Stimulated activated CD8-positive, alpha-beta memory T cell treated with anti-CD3 and anti-CD28 coated beads, Interleukin-12 subunit alpha, Interleukin-12 subunit beta, amount 100 ng/mL, for 24 hours (primary cell): ENCODE data around the gene S100A8.

Experiments
- DNase-seq: peaks from one replicate; pipeline ENCODE4 v3.0.0-alpha.2; 2020; ENCODE audit errors: extremely low read depth

S100A8 gene

GRCh38 chr1:153362187-153362775 lies 28.6 kb downstream of the S100A8 start:
- no peak for DNase-seq

GRCh38 chr1:153361480-153362109 lies 29.3 kb downstream of the S100A8 start:
- DNase-seq = no peak

GRCh38 chr1:153360592-153361479 lies 30.0 kb downstream of the S100A8 start:
- DNase-seq = no peak

- no peak for DNase-seq
These were observed 30.7 kb downstream of the S100A8 start for GRCh38 chr1:153360190-153360589.

- no peak for DNase-seq
These were observed 31.6 kb downstream of the S100A8 start for GRCh38 chr1:153359241-153359640.

- no peak for DNase-seq
These were observed 32.2 kb downstream of the S100A8 start for GRCh38 chr1:153358691-153358975.

- no peak for DNase-seq
These were observed 32.8 kb downstream of the S100A8 start, which contains the start of gene S100A9 for GRCh38 chr1:153357853-153358690. Gene S100A9, plus strand, starts transcription at chr1:153357854. Its CDS starts 430 bp downstream, at chr1:153358284.

GRCh38 chr1:153357076-153357852 lies 33.6 kb downstream of the S100A8 start:
- no peak for DNase-seq

- no peak for DNase-seq
These were observed 34.3 kb downstream of the S100A8 start for GRCh38 chr1:153356392-153357075.

- no peak for DNase-seq
These were observed 35.3 kb downstream of the S100A8 start for GRCh38 chr1:153355445-153356071.

GRCh38 chr1:153354515-153355193 lies 36.2 kb downstream of the S100A8 start:
- DNase-seq = no peak

GRCh38 chr1:153353226-153353947 lies 37.5 kb downstream of the S100A8 start:
- no peak for DNase-seq

GRCh38 chr1:153352523-153352922 lies 38.4 kb downstream of the S100A8 start:
- DNase-seq = peak; percentile 17

GRCh38 chr1:153350321-153350957 lies 40.4 kb downstream of the S100A8 start:
- DNase-seq = no peak

- no peak for DNase-seq
These were observed 41.2 kb downstream of the S100A8 start for GRCh38 chr1:153349363-153350320.

- no peak for DNase-seq
These were observed 42.1 kb downstream of the S100A8 start, which contains the start of gene PGLYRP4 for GRCh38 chr1:153348511-153349362. Gene PGLYRP4, minus strand, starts transcription at chr1:153348841. Its CDS starts 909 bp downstream, at chr1:153347932.
